H1 (cell line): Measurements from ENCODE around the gene CEP76. TPM values are rescaled to one million over a fixed set of nuclear protein-coding genes. Genes with fewer than 3 reads are reported as not detected.
A peak's percentile ranks its signal among the peaks of the same experiment; 100 is the strongest.

Experiments used
- CTCF ChIA-PET: fragments of 300-600 bp; sonication (Branson Sonifier 250); formaldehyde crosslinking; loops from one replicate; lab custom pipeline; 2021; ENCODE audit not compliant: partially characterized antibody; lab: Charles Lee
- POLR2A ChIA-PET: fragments of 300-600 bp; sonication (Branson Sonifier 250); formaldehyde crosslinking; loops from one replicate; lab custom pipeline; 2021; ENCODE audit warnings: inconsistent platforms; ENCODE audit not compliant: partially characterized antibody; lab: Charles Lee
- DNase-seq, 2 experiments: peaks; one replicate each; pipeline versions ENCODE4 v3.0.0 to v3.0.0-alpha.2; 2010 to 2022; ENCODE audit warnings: low spot score in 2 of 2, low read depth in 1 of 2, mixed read lengths in 1 of 2
- FAIRE-seq: peaks from 2 replicates; lab custom pipeline; 2011; peaks lifted over from hg19 to GRCh38; lab: Jason Lieb, UNC
- H2AFZ ChIP-seq: 2 replicates; pipeline ENCODE4 v1.8.1; 2012; ENCODE audit warnings: low read length, inconsistent platforms
- H2AK5ac ChIP-seq: 2 replicates; pipeline ENCODE4 v1.6.1; 2013; ENCODE audit warnings: low read depth, low read length
- H2BK120ac ChIP-seq: replicated peaks from 2 replicates; pipeline ENCODE3; 2013; ENCODE audit warnings: low read depth, low read length, inconsistent platforms
- H2BK12ac ChIP-seq: 2 replicates; pipeline ENCODE4 v1.6.1; 2013; ENCODE audit warnings: low read depth, low read length
- H2BK15ac ChIP-seq: 2 replicates; pipeline ENCODE4 v1.6.1; 2013; ENCODE audit warnings: low read length
- H2BK20ac ChIP-seq: 2 replicates; pipeline ENCODE4 v1.6.1; 2013; ENCODE audit warnings: low read length
- H2BK5ac ChIP-seq: 2 replicates; pipeline ENCODE4 v1.6.1; 2013; ENCODE audit warnings: low read depth, low read length
- H3K14ac ChIP-seq: 2 replicates; pipeline ENCODE4 v1.6.1; 2013; ENCODE audit warnings: inconsistent platforms; ENCODE audit not compliant: insufficient read length
- H3K18ac ChIP-seq: 2 replicates; pipeline ENCODE4 v1.6.1; 2013; ENCODE audit warnings: low read length; ENCODE audit errors: extremely low read depth
- H3K23ac ChIP-seq: 2 replicates; pipeline ENCODE4 v1.6.1; 2013; ENCODE audit warnings: inconsistent platforms; ENCODE audit not compliant: insufficient read length
- H3K23me2 ChIP-seq: 2 replicates; pipeline ENCODE4 v1.6.1; 2013; ENCODE audit warnings: low read depth, low read length
- H3K27ac ChIP-seq: 2 replicates; pipeline ENCODE4 v1.6.1; 2011; ENCODE audit warnings: low read depth, low read length, inconsistent platforms
- H3K27me3 ChIP-seq, 4 experiments: replicated peaks in 1 of 4; 1 replicate in 1 of 4; 2 replicates in 3 of 4; pipeline versions ENCODE4 v1.6.1 to v1.8.1; 2011 to 2013; ENCODE audit warnings: low read length in 3 of 4, mild to moderate bottlenecking in 3 of 4, inconsistent platforms in 2 of 4, mixed read lengths in 2 of 4, moderate library complexity in 1 of 4; ENCODE audit not compliant: control insufficient read depth in 3 of 4, insufficient read depth in 3 of 4; ENCODE audit errors: extremely low read depth in 1 of 4
- H3K36me3 ChIP-seq, 4 experiments: 2 replicates each; pipeline versions ENCODE4 v1.6.1 to v1.8.1; 2011 to 2013; ENCODE audit warnings: mild to moderate bottlenecking in 4 of 4, low read length in 3 of 4, moderate library complexity in 2 of 4, control low read depth in 1 of 4, inconsistent platforms in 1 of 4; ENCODE audit not compliant: insufficient read depth in 4 of 4, control insufficient read depth in 2 of 4
- H3K4ac ChIP-seq: replicated peaks from 2 replicates; pipeline ENCODE3; 2013; ENCODE audit warnings: low read length, low read depth, mixed read lengths, inconsistent platforms; ENCODE audit not compliant: insufficient read length
- H3K4me1 ChIP-seq, 4 experiments: replicated peaks in 1 of 4; 1 replicate in 1 of 4; 2 replicates in 3 of 4; pipeline versions ENCODE4 v1.6.1 to v1.8.1; 2011 to 2013; ENCODE audit warnings: low read length in 3 of 4, inconsistent platforms in 2 of 4, mixed read lengths in 1 of 4; ENCODE audit not compliant: insufficient read depth in 4 of 4, control insufficient read depth in 3 of 4
- H3K4me2 ChIP-seq, 2 experiments: 2 replicates each; pipeline versions ENCODE4 v1.6.1 to v1.8.1; 2011 to 2013; ENCODE audit warnings: low read depth in 2 of 2, low read length in 2 of 2, control low read depth in 1 of 2, inconsistent platforms in 1 of 2, mild to moderate bottlenecking in 1 of 2; ENCODE audit not compliant: insufficient read depth in 1 of 2
- H3K4me3 ChIP-seq, 4 experiments: fragments of 200-600, 300-600 bp in 1 of 4; sonication (generic), shearing (Covaris generic), sonication (Bioruptor Twin) in 1 of 4; 2 replicates each; pipeline versions ENCODE4 v1.5.1 to v1.8.1; 2011 to 2016; ENCODE audit warnings: low read length in 4 of 4, low read depth in 3 of 4, control low read depth in 2 of 4, inconsistent platforms in 2 of 4, mild to moderate bottlenecking in 2 of 4, mixed read lengths in 1 of 4, moderate library complexity in 1 of 4; ENCODE audit not compliant: insufficient read depth in 2 of 4; ENCODE audit errors: extremely low read depth in 1 of 4
- H3K56ac ChIP-seq: replicated peaks from 2 replicates; pipeline ENCODE3; 2013; ENCODE audit warnings: low read depth, mild to moderate bottlenecking, mixed read lengths, low read length, inconsistent platforms; ENCODE audit not compliant: insufficient read length
- H3K79me1 ChIP-seq: 2 replicates; pipeline ENCODE4 v1.6.1; 2013; ENCODE audit warnings: low read depth, low read length, control low read depth
- H3K79me2 ChIP-seq, 2 experiments: 2 replicates each; pipeline versions ENCODE4 v1.6.1 to v1.8.1; 2012 to 2013; ENCODE audit warnings: low read length in 2 of 2, mild to moderate bottlenecking in 2 of 2, inconsistent platforms in 1 of 2; ENCODE audit not compliant: insufficient read depth in 2 of 2, control insufficient read depth in 1 of 2
- H3K9ac ChIP-seq, 4 experiments: replicated peaks in 1 of 4; 1 replicate in 1 of 4; 2 replicates in 3 of 4; pipeline versions ENCODE4 v1.6.1 to v1.8.1; 2011 to 2013; ENCODE audit warnings: low read depth in 3 of 4, low read length in 3 of 4, control low read depth in 2 of 4, mild to moderate bottlenecking in 2 of 4, moderate library complexity in 2 of 4, inconsistent platforms in 1 of 4; ENCODE audit errors: extremely low read depth in 1 of 4
- H3K9me3 ChIP-seq, 2 experiments: 2 replicates each; pipeline versions ENCODE4 v1.6.1 to v1.8.1; 2012 to 2013; ENCODE audit warnings: mild to moderate bottlenecking in 2 of 2, moderate library complexity in 2 of 2, control low read depth in 1 of 2, inconsistent platforms in 1 of 2, low read depth in 1 of 2, low read length in 1 of 2, mixed read lengths in 1 of 2; ENCODE audit not compliant: insufficient read depth in 2 of 2
- H4K20me1 ChIP-seq, 2 experiments: replicated peaks in 1 of 2; 2 replicates each; pipeline versions ENCODE3 to v1.8.1; 2011 to 2013; ENCODE audit warnings: inconsistent platforms in 2 of 2, low read length in 2 of 2, mild to moderate bottlenecking in 1 of 2; ENCODE audit not compliant: insufficient read depth in 2 of 2, control insufficient read depth in 1 of 2
- H4K5ac ChIP-seq: 2 replicates; pipeline ENCODE4 v1.6.1; 2013; ENCODE audit warnings: low read length, low read depth, mixed read lengths, inconsistent platforms; ENCODE audit not compliant: insufficient read length
- H4K8ac ChIP-seq: 2 replicates; pipeline ENCODE4 v1.8.0; 2013; ENCODE audit warnings: mild to moderate bottlenecking, moderate library complexity, low read length, inconsistent platforms; ENCODE audit not compliant: insufficient read depth; ENCODE audit errors: extremely low read depth
- H4K91ac ChIP-seq: replicated peaks from 2 replicates; pipeline ENCODE3; 2013; ENCODE audit warnings: low read length, mixed read lengths, inconsistent platforms; ENCODE audit not compliant: insufficient read length
- ASH2L ChIP-seq: fragments of 200-600, 300-600 bp; sonication (generic); IDR thresholded peaks from one replicate; pipeline ENCODE4 v1.7.1; 2017; ENCODE audit warnings: low read length
- E2F6 ChIP-seq: IDR thresholded peaks from 2 replicates; pipeline ENCODE4 v1.6.1; 2012; ENCODE audit warnings: inconsistent platforms
- HDAC6 ChIP-seq: IDR thresholded peaks from one replicate; pipeline ENCODE4 v1.7.1; 2012; ENCODE audit warnings: low read depth, mild to moderate bottlenecking, inconsistent platforms, low read length, moderate library complexity
- JUND ChIP-seq: IDR thresholded peaks from 2 replicates; pipeline ENCODE4 v1.6.1; 2011; ENCODE audit warnings: mild to moderate bottlenecking, improper control_type of control experiment, low read length
- KDM1A ChIP-seq: fragments of 200-600, 300-600 bp; sonication (generic); IDR thresholded peaks from 2 replicates; pipeline ENCODE4 v1.7.1; 2016; ENCODE audit warnings: mild to moderate bottlenecking, low read length, borderline replicate concordance
- MAFK ChIP-seq: IDR thresholded peaks from 2 replicates; pipeline ENCODE4 v1.6.1; 2012; ENCODE audit warnings: low read depth, mild to moderate bottlenecking, improper control_type of control experiment, low read length
- POLR2A ChIP-seq, 2 experiments: IDR thresholded peaks; 1 replicate in 1 of 2; 2 replicates in 1 of 2; pipeline ENCODE4 v1.6.1; 2011; ENCODE audit warnings: low read depth in 2 of 2, low read length in 2 of 2, mild to moderate bottlenecking in 2 of 2; ENCODE audit errors: control extremely low read depth in 1 of 2
- RBBP5 ChIP-seq: IDR thresholded peaks from 2 replicates; pipeline ENCODE4 v1.7.1; 2012; ENCODE audit warnings: low read depth, mild to moderate bottlenecking, inconsistent platforms, low read length, moderate library complexity, borderline replicate concordance
- SIN3A ChIP-seq, 2 experiments: IDR thresholded peaks in 1 of 2; conservative IDR thresholded peaks in 1 of 2; 2 replicates each; pipeline ENCODE4 v1.6.1; 2011 to 2012; ENCODE audit warnings: low read length in 2 of 2, improper control_type of control experiment in 1 of 2, low read depth in 1 of 2, mild to moderate bottlenecking in 1 of 2
- SIRT6 ChIP-seq: IDR thresholded peaks from one replicate; pipeline ENCODE4 v1.7.1; 2012; ENCODE audit warnings: low read length, inconsistent platforms
- TCF12 ChIP-seq: IDR thresholded peaks from 2 replicates; pipeline ENCODE4 v1.6.1; 2011; ENCODE audit warnings: low read depth, mild to moderate bottlenecking, low read length
- ZNF274 ChIP-seq: IDR thresholded peaks from 2 replicates; pipeline ENCODE4 v1.7.0; 2012; ENCODE audit warnings: low read length, borderline replicate concordance; ENCODE audit errors: extremely low read depth
- WGBS, 2 experiments: shearing (Covaris generic) in 1 of 2; methylation state at CpG; one replicate each; pipeline versions ENCODE4 v1.1.6 to v1.1.7; 2013 to 2015; ENCODE audit warnings: low lambda C conversion rate in 2 of 2, mixed read lengths in 2 of 2, inconsistent platforms in 1 of 2, low coverage in 1 of 2, missing lambda C conversion rate in 1 of 2; ENCODE audit not compliant: insufficient replicate concordance in 2 of 2, insufficient coverage in 1 of 2, insufficient read length in 1 of 2; ENCODE audit errors: extremely low coverage in 1 of 2, missing lambda C conversion rate in 1 of 2; 5-methylcytosine and 5-hydroxymethylcytosine counted together
- polyA plus RNA-seq, 7 experiments: library from polyadenylated mRNA; depleted of rRNA in 3 of 7; stranded (reverse) in 5 of 7; unstranded in 2 of 7; fragments of >200 nt in 5 of 7; fragments of 200-250 nt in 2 of 7; gene quantifications; 1 replicate in 5 of 7; 2 replicates in 1 of 7; 4 replicates in 1 of 7; pipeline versions ENCODE4 v1.2.1 to v1.2.3, GENCODE V29; 2011 to 2013; ENCODE audit warnings: missing spikeins in 2 of 7, mixed read lengths in 2 of 7
- total RNA-seq: library from RNA; stranded (reverse); fragmentation: NEBNext Ultra II Directional; extraction: Animal tissue kit (Norgen Biotek cat#: 25700); gene quantifications from 2 replicates; pipeline ENCODE4 v1.2.1, GENCODE V29; 2021

Gene CEP76
- total and polyA plus RNA-seq, 2 of the 8 experiments (the other 6 are each of a cell fraction or from before 2014, with no cell fraction given) = 9.0 to 18.1 TPM

DNA sequence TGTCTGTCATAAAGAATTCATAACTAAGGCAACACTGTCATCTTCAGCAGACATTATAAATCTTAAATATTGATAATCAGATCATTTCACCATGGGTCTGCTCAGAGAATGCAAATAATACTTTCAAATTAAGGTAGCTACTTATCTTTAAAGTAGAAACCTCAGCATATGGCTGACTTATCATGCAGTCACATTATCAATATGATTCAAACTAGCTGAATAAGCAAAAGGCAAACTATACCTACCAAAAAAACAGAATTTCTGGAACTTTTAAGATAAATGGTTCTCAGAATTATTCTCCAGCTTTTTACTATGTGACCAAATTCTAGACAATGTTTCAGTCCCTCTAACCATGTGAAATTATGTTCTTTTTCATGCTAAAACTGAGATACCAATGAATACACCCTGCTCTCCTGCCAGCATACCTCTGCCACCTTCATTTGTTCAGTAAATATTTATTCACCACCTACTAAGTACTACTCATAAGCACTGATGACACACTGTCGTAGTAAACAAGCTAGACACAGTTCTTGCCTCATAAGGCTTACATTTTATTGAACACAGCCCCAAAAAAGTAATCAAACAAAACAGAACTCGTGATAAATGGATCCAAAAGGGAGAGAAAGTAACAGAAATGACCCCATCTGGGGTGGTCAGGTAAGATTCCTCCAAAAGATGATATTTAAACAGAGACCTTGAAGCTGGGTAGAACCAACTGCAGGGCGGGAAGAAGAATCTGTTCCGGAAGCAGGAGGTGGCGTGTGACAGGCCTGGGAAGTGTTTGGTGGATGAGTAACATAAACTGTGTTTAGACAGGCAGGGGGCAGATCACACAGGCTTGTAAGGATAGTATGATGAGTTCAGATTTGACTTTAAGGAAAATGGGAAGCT is 62.3 kb downstream of the CEP76 start:
- Histone ChIP-seq H2AFZ (no peak overlapping the region), H4K5ac (no peak overlapping the region), H3K14ac (no peak overlapping the region), H3K79me1 (no peaks in the 10 kb centered on the region), H3K18ac (no peak overlapping the region), H3K23me2 (no peaks in the 10 kb centered on the region), H3K36me3 (no peaks in the 10 kb centered on the region), H3K79me2 (peaks cover 0 to 4% of the 10 kb centered on the region in 2 experiments; a peak in 2 of 4 replicates), H2BK120ac (no peak overlapping the region), H2BK5ac (no peak overlapping the region), H2BK12ac (no peak overlapping the region), H4K20me1 (no peaks in the 10 kb centered on the region), H3K4ac (no peak overlapping the region), H3K27ac (no peak overlapping the region), H3K56ac (no peak overlapping the region), H4K91ac (no peak overlapping the region), H3K9me3 (no peaks in the 10 kb centered on the region), H3K27me3 (no peaks in the 10 kb centered on the region), H3K4me1 (no peaks in the 10 kb centered on the region; a peak in 1 of 7 replicates), H2BK20ac (no peak overlapping the region), H3K4me3 (no peak overlapping the region), H2BK15ac (no peak overlapping the region), H3K9ac (no peak overlapping the region), H4K8ac (no peak overlapping the region), H3K4me2 (no peak overlapping the region), H3K23ac (no peak overlapping the region), H2AK5ac (0 out of 2 replicates have a peak overlapping the region, but pooled peaks have one; percentile 72)
- no peak for FAIRE-seq
- ChIA-PET CTCF (interaction anchor here (0.8 to 1.1 kb wide), 4 partner anchors 101 to 249 kb away, joined by 3 to 5 read pairs (median 4); no protein-coding TSS in a partner anchor), POLR2A (no interaction called here)
- no peak for DNase-seq
- 69% methylated on average over 5 of the region's 5 CpGs; no CpG with 5 or more reads in 1 of the 2 experiments for WGBS, 2 experiments
- TF ChIP-seq HDAC6 = no peak
- TF ChIP-seq JUND = no peak
- TF ChIP-seq SIN3A (conservative IDR thresholded peaks at IDR 0.05 in 1 of 2, IDR thresholded peaks at IDR 0.05 in 1 of 2; ENCODE audit: low read depth in 1 of 2, low read length in 2 of 2) = no peak
- TF ChIP-seq SIRT6 = no peak
- TF ChIP-seq MAFK = no peak
- TF ChIP-seq ASH2L = no peak
- TF ChIP-seq KDM1A = no peak
- TF ChIP-seq RBBP5 = no peak
- TF ChIP-seq TCF12 = no peak
- TF ChIP-seq ZNF274 = no peak
- no peak for TF ChIP-seq E2F6
- no peak for TF ChIP-seq POLR2A (IDR thresholded peaks at IDR 0.05; ENCODE audit: control extremely low read depth in 1 of 2, low read depth in 2 of 2, low read length in 2 of 2)
